Activated T-helper 9 cell treated with anti-CD3 and anti-CD28 coated beads, Interleukin-2, amount 50 U/mL, for 16 hours (primary cell): ENCODE measurements around the gene STEAP1.

Source experiments
- DNase-seq: peaks from one replicate; pipeline ENCODE4 v3.0.0-alpha.2; 2020; ENCODE audit warnings: low read depth

Gene STEAP1

DNA sequence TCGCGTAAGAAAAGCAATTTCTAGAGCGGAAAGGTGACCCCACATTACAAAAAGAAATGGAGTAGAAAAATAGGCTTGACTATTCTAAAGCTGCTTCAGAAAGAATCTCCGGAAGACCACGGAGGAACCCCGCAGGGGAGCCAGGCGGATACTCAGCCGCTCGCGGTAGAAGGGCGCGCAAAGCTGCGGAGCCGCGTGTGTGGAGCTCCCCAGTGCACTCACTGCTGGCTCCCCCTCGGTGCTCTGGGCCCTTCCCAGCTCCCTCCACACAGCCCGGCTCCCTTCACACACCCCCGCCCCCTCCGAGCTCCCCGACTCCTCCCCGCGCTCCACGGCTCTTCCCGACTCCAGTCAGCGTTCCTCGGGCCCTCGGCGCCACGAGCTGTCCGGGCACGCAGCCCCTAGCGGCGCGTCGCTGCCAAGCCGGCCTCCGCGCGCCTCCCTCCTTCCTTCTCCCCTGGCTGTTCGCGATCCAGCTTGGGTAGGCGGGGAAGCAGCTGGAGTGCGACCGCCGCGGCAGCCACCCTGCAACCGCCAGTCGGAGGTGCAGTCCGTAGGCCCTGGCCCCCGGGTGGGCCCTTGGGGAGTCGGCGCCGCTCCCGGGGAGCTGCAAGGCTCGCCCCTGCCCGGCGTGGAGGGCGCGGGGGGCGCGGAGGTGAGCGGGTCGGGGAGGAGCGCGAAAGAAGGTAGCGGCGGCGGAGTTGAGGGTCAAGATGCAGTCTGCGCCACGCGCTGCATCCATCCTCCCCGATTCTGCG is 57.3 kb downstream of the STEAP1 start, which contains the start of gene STEAP2:
Gene STEAP2, plus strand, starts transcription at position 350 of the 758 bp plus-strand sequence. CDS start 13,343 bp downstream, outside the sequence.
- DNase-seq = no peak

DNA sequence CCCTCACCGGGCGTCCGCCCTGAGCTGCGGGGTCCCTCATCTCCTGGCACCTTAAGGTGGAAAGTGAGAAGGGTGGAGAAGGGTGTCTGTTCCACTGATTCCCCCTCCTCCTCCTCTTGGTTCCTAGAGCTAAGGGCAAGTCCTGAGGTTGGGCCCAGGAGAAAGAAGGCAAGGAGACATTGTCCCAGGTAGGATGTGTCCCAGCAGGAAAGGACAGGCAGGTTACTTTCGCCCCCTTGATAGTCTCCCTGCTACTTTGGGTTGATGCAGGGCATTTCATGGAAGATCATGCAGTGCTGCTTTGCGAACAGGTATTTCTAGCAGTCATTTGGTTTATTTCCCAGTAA is 57.9 kb downstream of the STEAP1 start:
- no peak for DNase-seq

- no peak for DNase-seq
Observed at GRCh38 chr7:90213521-90213920, 59.3 kb downstream of the STEAP1 start.
